K562 (cell line): ENCODE measurements around the gene SLC12A9. TPM values are rescaled to one million over a fixed set of nuclear protein-coding genes. Genes with fewer than 3 reads are reported as not detected.

Experiments
- CBFA2T2 ChIP-seq: fragments of 450-650 bp; conservative IDR thresholded peaks from 2 replicates; pipeline ENCODE4 v1.6.1; 2017; ENCODE audit warnings: mild to moderate bottlenecking
- CCNT2 ChIP-seq: IDR thresholded peaks from 2 replicates; pipeline ENCODE4 v1.6.1; 2011; ENCODE audit warnings: borderline replicate concordance, low read depth, mild to moderate bottlenecking, moderate library complexity, mixed read lengths, low read length; ENCODE audit not compliant: insufficient read length; ENCODE audit errors: extremely low read depth
- EP400 ChIP-seq: fragments of 450-650 bp; IDR thresholded peaks from 2 replicates; pipeline ENCODE4 v1.6.1; 2017; ENCODE audit warnings: antibody characterized with exemption, mild to moderate bottlenecking, moderate library complexity
- HCFC1 ChIP-seq: IDR thresholded peaks from 2 replicates; pipeline ENCODE4 v1.6.1; 2012; ENCODE audit warnings: low read depth, low read length, improper control_type of control experiment
- HSF4 ChIP-seq: fragments of 250-450 bp; sonication (Bioruptor Pico); IDR thresholded peaks from 2 replicates; pipeline ENCODE4 v2.1.2; 2022; ENCODE audit warnings: mild to moderate bottlenecking, moderate library complexity, borderline replicate concordance
- KLF1 ChIP-seq: fragments of 450-650 bp; IDR thresholded peaks from 2 replicates; pipeline ENCODE4 v1.6.1; 2016; ENCODE audit warnings: missing genetic modification characterization, missing compliant biosample characterization
- NBN ChIP-seq: fragments of 450-650 bp; IDR thresholded peaks from 2 replicates; pipeline ENCODE4 v1.6.1; 2016; ENCODE audit warnings: low read depth, mild to moderate bottlenecking
- NR2F6 ChIP-seq: fragments of 450-650 bp; formaldehyde crosslinking; IDR thresholded peaks from 2 replicates; pipeline ENCODE4 v1.4.0; 2020; ENCODE audit warnings: mild to moderate bottlenecking
- OTX1 ChIP-seq: fragments of 450-650 bp; formaldehyde crosslinking; IDR thresholded peaks from 2 replicates; pipeline ENCODE4 v1.4.0; 2022; ENCODE audit warnings: mild to moderate bottlenecking
- PHF21A ChIP-seq: fragments of 450-650 bp; IDR thresholded peaks from 2 replicates; pipeline ENCODE4 v1.6.1; 2017; ENCODE audit warnings: low read depth, borderline replicate concordance
- PURB ChIP-seq: sonication (generic); formaldehyde crosslinking; IDR thresholded peaks from 2 replicates; pipeline ENCODE4 v1.9.0; 2021; ENCODE audit warnings: low read depth, mild to moderate bottlenecking, missing genetic modification reagents
- SIX5 ChIP-seq, 2 experiments: IDR thresholded peaks; 2 replicates each; pipeline ENCODE4 v1.6.1; 2011; ENCODE audit warnings: low read length in 2 of 2, borderline replicate concordance in 1 of 2, low read depth in 1 of 2, mild to moderate bottlenecking in 1 of 2, moderate library complexity in 1 of 2; ENCODE audit not compliant: insufficient read depth in 1 of 2
- SMAD4 ChIP-seq: fragments of 250-450 bp; sonication (Bioruptor Pico); conservative IDR thresholded peaks from 2 replicates; pipeline ENCODE4 v1.8.0; 2021; ENCODE audit warnings: inconsistent platforms, mild to moderate bottlenecking, moderate library complexity
- TRIM24 ChIP-seq, 2 experiments: fragments of 450-650 bp; IDR thresholded peaks; 2 replicates each; pipeline ENCODE4 v1.6.1; 2016
- YY1 ChIP-seq, 3 experiments: IDR thresholded peaks; 2 replicates each; pipeline ENCODE4 v1.6.1; 2011; ENCODE audit warnings: low read length in 2 of 3, mild to moderate bottlenecking in 2 of 3, moderate library complexity in 2 of 3, borderline replicate concordance in 1 of 3, control low read depth in 1 of 3, low read depth in 1 of 3; ENCODE audit not compliant: insufficient read depth in 3 of 3, insufficient replicate concordance in 2 of 3, control insufficient read depth in 1 of 3, insufficient read length in 1 of 3; ENCODE audit errors: extremely low read depth in 1 of 3
- polyA plus RNA-seq, 8 experiments: library from polyadenylated mRNA; depleted of rRNA in 4 of 8; stranded (reverse) in 5 of 8; unstranded in 3 of 8; fragments of >200 nt; fragmentation: Nextera tagmentation in 2 of 8; fragmentation: Illumina TruSeq in 1 of 8; extraction: Ambion mirVana in 2 of 8; extraction: Trizol in 1 of 8; gene quantifications; 2 replicates each; pipeline versions ENCODE4 v1.2.1 to v1.2.3, GENCODE V29; 2011 to 2014; ENCODE audit warnings: inconsistent platforms in 1 of 8, missing spikeins in 1 of 8
- total RNA-seq, 7 experiments: library from RNA; depleted of rRNA in 6 of 7; stranded (reverse); fragments of >200 nt in 6 of 7; fragmentation: Illumina TruSeq in 2 of 7; extraction: Trizol in 2 of 7; gene quantifications; 2 replicates each; pipeline versions ENCODE4 v1.2.1 to v1.2.3, GENCODE V29; 2011 to 2021; ENCODE audit warnings: low replicate concordance in 1 of 7
- TF ChIP-seq, protein P1 (sequence below), 2 experiments: fragments of 450-650 bp; IDR thresholded peaks; 2 replicates each; pipeline ENCODE4 v1.6.1; 2016; ENCODE audit warnings: mild to moderate bottlenecking in 2 of 2, borderline replicate concordance in 1 of 2, low read depth in 1 of 2, moderate library complexity in 1 of 2

The SLC12A9 gene
- total and polyA plus RNA-seq, 9 of the 15 experiments (the other 6 are each of a cell fraction or from before 2014, with no cell fraction given) = 0.06 to 20.2 (median 10.7) TPM

- TF ChIP-seq, protein P1, sequence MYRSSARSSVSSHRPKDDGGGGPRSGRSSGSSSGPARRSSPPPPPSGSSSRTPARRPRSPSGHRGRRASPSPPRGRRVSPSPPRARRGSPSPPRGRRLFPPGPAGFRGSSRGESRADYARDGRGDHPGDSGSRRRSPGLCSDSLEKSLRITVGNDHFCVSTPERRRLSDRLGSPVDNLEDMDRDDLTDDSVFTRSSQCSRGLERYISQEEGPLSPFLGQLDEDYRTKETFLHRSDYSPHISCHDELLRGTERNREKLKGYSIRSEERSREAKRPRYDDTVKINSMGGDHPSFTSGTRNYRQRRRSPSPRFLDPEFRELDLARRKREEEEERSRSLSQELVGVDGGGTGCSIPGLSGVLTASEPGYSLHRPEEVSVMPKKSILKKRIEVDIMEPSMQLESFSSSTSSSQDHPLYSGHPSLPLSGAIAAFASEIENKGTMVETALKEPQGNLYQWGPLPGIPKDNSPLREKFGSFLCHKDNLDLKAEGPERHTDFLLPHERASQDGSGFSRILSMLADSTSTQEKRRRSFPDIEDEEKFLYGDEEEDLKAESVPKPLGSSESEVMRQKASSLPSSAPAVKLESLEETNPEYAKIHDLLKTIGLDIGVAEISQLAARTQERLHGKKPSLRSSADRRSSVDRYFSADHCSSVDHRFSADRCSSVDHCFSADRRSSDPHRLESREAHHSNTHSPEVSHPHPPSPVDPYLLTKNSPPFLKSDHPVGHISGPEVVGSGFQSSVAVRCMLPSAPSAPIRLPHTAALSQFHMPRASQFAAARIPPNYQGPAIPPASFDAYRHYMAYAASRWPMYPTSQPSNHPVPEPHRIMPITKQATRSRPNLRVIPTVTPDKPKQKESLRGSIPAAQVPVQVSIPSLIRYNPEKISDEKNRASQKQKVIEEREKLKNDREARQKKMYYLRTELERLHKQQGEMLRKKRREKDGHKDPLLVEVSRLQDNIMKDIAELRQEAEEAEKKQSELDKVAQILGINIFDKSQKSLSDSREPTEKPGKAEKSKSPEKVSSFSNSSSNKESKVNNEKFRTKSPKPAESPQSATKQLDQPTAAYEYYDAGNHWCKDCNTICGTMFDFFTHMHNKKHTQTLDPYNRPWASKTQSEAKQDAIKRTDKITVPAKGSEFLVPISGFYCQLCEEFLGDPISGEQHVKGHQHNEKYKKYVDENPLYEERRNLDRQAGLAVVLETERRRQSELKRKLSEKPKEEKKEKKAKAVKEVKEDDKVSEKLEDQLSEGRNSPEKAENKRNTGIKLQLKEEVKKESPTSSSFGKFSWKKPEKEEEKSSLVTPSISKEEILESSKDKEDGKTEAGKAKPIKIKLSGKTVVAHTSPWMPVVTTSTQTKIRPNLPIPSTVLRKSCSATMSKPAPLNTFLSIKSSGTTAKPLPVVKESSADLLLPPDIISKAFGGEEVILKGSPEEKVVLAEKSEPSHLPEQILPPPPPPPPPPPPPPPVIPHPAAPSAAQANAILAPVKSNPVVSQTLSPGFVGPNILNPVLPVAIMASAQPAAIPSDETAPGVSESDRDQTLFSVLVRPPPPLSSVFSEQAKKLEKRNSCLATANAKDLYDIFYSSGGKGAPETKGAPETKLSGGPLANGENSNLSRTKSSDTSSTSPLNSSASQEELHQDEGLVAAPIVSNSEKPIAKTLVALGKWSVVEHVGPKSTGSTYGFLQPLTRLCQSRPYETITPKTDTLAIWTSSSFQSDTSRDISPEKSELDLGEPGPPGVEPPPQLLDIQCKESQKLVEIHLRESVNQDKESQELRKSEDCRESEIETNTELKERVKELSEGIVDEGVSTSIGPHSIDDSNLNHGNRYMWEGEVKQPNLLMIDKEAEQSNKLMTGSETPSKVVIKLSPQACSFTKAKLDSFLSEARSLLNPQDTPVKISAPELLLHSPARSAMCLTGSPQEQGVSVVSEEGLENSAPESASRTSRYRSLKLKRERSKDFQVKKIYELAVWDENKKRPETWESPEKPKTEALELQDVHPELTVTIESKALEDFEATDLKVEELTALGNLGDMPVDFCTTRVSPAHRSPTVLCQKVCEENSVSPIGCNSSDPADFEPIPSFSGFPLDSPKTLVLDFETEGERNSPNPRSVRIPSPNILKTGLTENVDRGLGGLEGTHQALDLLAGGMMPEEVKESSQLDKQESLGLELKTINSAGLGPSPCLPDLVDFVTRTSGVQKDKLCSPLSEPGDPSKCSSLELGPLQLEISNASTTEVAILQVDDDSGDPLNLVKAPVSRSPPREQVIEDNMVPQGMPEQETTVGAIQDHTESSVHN (IDR thresholded peaks at IDR 0.05; ENCODE audit: borderline replicate concordance in 1 of 2, low read depth in 1 of 2) = peak in 1 of 2 experiments; percentile 74; a peak in 2 of 4 replicates
- no peak for TF ChIP-seq PURB
- TF ChIP-seq NBN = peak; percentile 99
- peak; percentile 99 for TF ChIP-seq EP400
- peak; percentile 81 for TF ChIP-seq CCNT2
- TF ChIP-seq PHF21A = 0 out of 2 replicates have a peak, but pooled peaks have one; percentile 7
- TF ChIP-seq OTX1 (CRISPR knock-in tag) = peak; percentile 9; the same call in 1 of the 2 replicates
- no peak for TF ChIP-seq NR2F6 (CRISPR knock-in tag)
- TF ChIP-seq SMAD4 (CRISPR knock-in tag) = peak; percentile 80
- no peak for TF ChIP-seq HSF4 (CRISPR knock-in tag)
- TF ChIP-seq KLF1 = peak; percentile 63; the same call in 1 of the 2 replicates
- peak; percentile 7 to 70; a peak in 1 of 4 replicates for TF ChIP-seq TRIM24 (IDR thresholded peaks at IDR 0.05)
- TF ChIP-seq YY1 (IDR thresholded peaks at IDR 0.05; ENCODE audit: borderline replicate concordance in 1 of 3, control insufficient read depth in 1 of 3, extremely low read depth in 1 of 3, insufficient read depth in 3 of 3, insufficient read length in 1 of 3, insufficient replicate concordance in 2 of 3, low read depth in 1 of 3, low read length in 2 of 3) = peak in 1 of 3 experiments; percentile 82
- no peak for TF ChIP-seq SIX5 (IDR thresholded peaks at IDR 0.05; ENCODE audit: borderline replicate concordance in 1 of 2, insufficient read depth in 1 of 2, low read depth in 1 of 2, low read length in 2 of 2)
- peak; percentile 87 for TF ChIP-seq CBFA2T2
- TF ChIP-seq HCFC1 = peak; percentile 9; the same call in 1 of the 2 replicates
Observed at GRCh38 chr7:100867040-100867775, 14.7 kb downstream of the SLC12A9 start, which contains the start of gene TRIP6 (continued).
